GM18873 (cell line): ENCODE data around the gene R3HDM2.
A peak's percentile ranks its signal among the peaks of the same experiment; 100 is the strongest.

Experiments used
- ATAC-seq: cut with Tn5 transposase; IDR thresholded peaks from one replicate; pipeline ENCODE4 v1.9.1; 2021; ENCODE audit warnings: mild to moderate bottlenecking, moderate library complexity, moderate number of reproducible peaks; ENCODE audit not compliant: unreplicated experiment, low FRiP score

The R3HDM2 gene

DNA sequence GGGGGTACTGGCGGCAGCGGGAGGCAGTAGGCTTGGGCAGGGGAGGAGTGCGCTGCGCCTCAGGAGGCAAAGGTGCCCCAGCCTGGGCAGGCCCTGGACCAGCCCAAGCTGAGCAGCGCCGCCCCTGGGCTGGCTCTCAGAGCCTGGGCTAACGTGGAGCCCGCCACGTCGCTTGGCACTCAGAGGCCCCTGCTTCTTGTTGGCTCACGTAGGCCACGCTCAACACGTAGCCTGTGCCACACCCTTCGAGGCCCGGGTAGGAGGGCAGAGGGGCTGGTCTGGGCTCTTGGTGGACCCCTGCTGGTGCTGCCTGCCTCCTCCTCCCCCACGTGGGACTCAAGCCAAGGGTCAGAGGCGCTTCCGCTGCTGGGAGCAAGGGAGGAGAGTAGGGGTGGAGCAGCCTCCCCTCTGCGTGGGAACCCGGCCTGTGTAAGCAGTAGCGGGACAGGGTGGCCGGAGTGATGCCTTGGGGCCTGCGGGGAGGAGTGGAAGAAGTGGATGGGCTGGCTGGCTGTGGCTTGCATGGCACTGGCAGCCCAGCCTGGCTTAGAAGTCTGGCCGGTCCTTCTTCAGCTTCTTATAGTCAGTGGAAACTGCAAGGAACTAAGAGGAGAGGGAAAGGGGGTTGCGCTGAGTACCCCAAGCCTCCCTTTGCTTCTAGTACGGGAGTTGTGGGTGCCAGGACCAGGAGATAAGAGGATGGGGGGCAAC is 195.7 kb downstream of the R3HDM2 start:
- no peak for ATAC-seq

- ATAC-seq: no peak
These were observed 196.2 kb downstream of the R3HDM2 start for GRCh38 chr12:57234571-57235016.

DNA sequence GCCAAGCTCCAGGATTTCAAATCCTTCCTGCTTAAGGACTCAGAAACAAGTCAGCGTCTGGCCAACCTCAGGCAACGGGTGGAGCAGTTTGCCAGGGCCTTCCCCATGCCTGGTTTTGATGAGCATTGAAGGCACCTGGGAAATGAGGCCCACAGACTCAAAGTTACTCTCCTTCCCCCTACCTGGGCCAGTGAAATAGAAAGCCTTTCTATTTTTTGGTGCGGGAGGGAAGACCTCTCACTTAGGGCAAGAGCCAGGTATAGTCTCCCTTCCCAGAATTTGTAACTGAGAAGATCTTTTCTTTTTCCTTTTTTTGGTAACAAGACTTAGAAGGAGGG is 196.6 kb downstream of the R3HDM2 start:
- no peak for ATAC-seq

DNA sequence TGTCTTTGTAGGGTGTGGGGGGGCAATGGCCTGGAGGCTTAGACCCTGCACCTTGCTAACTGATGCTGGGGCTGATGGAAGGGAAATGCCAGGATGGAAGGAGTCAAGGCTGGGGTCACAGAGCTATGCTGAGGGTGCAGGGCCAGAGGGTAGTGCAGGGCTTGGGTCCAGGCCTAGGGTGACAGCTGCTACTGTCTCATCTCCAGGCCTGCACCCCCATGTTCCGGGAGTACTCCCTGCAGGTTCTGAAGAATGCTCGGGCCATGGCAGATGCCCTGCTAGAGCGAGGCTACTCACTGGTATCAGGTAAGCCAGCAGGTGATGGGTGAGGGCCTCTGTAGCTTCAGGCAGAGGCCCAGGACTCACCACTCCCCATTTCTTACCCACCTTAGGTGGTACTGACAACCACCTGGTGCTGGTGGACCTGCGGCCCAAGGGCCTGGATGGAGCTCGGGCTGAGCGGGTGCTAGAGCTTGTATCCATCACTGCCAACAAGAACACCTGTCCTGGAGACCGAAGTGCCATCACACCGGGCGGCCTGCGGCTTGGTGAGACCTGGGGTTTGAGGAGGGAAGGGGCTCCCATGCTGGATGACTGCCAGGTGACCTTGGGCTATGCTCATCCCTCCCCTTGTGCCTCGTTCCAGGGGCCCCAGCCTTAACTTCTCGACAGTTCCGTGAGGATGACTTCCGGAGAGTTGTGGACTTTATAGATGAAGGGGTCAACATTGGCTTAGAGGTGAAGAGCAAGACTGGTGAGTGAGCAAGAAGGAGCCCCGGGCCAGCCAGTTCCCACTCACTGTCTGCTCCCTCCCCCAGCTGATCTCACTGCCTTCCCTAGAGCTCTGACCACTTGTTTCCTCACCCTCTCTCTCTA is 197.2 kb downstream of the R3HDM2 start:
- no peak for ATAC-seq

DNA sequence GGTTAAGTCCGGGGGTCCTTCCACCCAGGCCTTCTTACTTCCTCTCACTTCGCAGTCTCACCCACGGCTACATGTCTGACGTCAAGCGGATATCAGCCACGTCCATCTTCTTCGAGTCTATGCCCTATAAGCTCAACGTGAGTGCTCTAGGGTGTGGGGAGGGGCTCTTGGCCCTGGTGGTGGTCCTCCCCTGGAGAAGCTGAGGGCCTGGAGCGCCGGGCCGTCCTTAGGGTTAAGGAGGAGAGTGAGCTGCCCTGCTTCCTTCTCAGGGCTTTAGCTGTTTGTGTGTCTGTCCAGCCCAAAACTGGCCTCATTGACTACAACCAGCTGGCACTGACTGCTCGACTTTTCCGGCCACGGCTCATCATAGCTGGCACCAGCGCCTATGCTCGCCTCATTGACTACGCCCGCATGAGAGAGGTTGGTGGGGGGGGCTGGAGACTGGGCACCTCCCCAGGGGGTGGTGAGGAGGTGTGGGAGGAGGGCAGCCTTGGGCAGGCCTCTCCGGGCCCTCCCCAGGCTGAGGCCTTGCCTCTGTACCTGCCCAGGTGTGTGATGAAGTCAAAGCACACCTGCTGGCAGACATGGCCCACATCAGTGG is 198.6 kb downstream of the R3HDM2 start:
- no peak for ATAC-seq

GRCh38 chr12:57231276-57232021 is 199.4 kb downstream of the R3HDM2 start:
- no peak for ATAC-seq

- no peak for ATAC-seq
These were observed 200.3 kb downstream of the R3HDM2 start for GRCh38 chr12:57230381-57231155.

DNA sequence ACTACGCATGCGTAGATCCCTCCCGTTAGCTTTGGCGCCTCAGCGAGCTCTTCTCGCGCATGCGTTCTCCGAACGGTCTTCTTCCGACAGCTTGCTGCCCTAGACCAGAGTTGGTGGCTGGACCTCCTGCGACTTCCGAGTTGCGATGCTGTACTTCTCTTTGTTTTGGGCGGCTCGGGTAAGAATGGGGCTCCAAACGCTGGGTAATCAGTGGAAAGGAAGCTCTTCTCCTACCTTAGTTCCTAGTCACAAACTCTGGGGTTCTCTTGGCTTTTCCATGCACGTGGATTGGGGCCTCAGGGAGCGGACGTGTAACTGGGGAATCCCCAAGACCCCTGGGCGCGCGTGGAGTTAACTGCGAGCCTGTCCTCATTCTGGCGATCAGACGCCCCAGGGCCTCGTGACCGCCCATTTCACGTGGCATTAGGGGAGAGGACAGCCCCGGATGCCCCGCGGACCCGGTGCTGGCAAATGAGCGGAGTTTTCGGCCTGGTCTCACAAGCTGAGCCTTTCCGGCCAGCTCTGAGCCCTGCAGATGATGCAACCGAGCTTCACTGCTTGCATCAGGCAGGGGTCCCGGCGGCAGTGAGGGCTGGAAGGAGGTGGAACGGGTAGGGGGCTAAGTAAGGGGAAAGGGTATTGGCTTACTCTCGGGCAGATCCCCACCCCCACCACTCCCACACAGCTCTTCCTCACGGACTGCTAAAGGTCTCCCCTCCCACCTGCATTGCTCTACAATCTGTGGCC is 201.0 kb downstream of the R3HDM2 start, which contains the start of gene SHMT2:
Gene SHMT2, plus strand, starts transcription at position 78 of the 747 bp plus-strand sequence. Its CDS starts 68 bp downstream, at position 146.
- peak; percentile 60 for ATAC-seq

DNA sequence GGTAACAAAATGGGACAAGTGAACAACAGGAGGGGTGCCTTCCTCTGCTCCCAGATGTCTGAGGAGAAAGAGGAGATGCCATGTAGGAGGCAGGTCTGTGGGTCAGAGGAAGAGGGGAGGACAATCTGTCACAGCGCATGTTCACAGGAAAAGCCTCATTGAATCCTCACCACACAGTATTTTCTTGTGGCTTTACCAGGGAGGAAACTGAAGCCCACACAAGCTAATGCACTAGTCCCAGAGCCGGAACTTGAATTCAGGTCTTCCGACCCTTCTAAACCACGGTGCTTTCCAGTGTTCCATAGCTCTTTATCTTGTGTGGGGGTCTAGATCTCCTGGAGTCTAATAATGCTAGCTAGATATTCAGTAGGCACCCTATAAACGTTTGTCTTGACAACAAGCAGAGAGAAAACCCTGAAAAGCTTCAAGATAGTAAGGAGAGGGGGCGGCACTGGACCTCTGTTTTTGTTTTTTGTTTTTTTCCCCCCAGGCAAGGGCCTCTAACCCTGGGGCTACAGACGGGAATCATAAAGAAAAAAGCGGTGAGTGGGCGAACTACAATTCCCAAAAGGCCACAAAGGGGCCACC is 201.7 kb downstream of the R3HDM2 start:
- no peak for ATAC-seq

GRCh38 chr12:57227315-57228115 is 203.3 kb downstream of the R3HDM2 start:
- no peak for ATAC-seq

DNA sequence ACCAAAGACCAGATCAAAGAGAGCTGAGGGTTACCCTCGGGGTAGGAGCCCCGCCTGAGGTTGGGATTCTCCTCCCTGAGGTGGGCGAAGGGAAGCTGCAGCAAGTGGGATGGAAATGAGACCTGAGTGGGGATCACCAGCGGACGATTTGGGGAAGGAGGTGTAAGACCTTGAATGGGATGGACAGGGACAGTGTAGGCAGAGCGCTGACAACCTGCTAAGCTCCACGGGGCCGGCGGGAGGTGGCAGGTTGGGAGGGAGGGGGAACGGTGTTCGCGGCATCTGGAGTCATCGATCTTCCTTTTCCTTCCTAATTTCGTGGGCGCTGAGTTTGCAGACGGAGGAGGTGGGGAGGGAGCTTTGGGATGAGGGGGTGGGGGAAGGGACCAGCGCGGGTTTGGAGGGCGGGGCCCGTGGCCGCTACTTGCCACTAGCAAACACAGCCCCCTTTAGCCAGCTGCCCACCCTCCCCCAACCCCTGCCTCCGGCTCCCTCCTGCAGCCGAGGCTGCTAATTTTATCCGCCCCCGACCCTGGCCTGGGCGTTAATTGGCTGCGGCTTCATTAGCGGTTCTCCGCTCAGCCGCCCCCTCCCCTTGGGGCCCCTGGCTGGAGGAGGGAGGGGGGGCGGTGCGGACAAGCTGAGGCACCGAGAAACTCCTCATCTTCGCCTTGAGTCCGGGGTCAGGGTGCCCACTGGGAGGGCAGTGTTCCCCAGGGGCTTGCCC is 204.1 kb downstream of the R3HDM2 start:
- no peak for ATAC-seq

DNA sequence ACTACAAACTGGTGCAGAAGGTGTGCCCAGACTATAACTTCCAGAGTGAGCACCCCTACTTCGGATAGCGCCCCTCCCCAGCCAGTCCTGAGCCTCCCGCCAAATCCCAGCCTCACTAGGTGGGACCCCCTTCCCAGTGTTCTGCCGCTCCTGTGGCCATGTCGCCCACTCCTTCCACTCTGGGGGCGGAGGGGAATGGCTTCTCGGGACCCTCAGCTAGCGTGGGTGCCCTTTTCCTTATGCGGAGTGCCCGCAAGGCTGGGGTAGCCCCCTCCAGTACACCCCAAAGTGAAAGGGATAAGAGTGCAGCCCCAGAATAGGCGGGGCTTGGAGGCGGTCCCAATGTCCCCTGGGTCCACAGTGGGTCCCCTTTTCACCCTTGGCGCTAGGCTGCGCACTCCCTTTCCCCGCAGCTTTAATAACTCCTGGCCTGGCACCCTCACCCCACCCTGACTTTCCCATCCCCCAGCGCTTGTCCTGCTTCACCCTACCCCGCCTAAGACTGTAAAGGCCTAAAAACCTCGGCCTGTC is 205.1 kb downstream of the R3HDM2 start:
- no peak for ATAC-seq

DNA sequence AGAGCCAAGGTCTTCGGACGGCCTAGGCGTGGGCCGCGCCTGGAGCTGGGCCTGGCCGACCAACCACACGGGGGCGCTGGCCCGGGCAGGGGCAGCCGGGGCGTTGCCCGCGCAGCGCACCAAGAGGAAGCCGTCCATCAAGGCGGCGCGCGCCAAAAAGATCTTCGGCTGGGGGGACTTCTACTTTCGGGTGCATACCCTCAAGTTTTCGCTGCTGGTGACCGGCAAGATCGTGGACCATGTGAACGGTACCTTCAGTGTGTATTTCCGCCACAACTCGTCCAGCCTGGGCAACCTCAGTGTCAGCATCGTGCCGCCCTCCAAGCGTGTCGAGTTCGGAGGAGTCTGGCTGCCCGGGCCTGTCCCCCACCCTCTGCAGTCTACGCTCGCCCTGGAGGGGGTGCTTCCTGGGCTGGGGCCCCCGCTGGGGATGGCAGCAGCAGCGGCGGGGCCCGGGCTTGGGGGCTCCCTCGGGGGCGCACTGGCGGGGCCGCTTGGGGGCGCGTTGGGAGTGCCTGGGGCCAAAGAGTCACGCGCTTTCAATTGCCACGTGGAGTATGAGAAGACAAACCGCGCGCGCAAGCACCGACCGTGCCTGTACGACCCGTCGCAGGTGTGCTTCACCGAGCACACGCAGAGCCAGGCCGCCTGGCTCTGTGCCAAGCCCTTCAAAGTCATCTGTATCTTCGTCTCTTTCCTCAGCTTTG is 205.7 kb downstream of the R3HDM2 start:
- no peak for ATAC-seq

- no peak for ATAC-seq
These were observed 206.4 kb downstream of the R3HDM2 start for GRCh38 chr12:57224278-57224972.

GRCh38 chr12:57223191-57224165 is 207.4 kb downstream of the R3HDM2 start:
- no peak for ATAC-seq
